Natural killer cell (primary cell): ENCODE data around the gene RNF40. TPM values are rescaled to one million over a fixed set of nuclear protein-coding genes. Genes with fewer than 3 reads are reported as not detected.
A peak's percentile ranks its signal among the peaks of the same experiment; 100 is the strongest.

ENCODE experiments used
- ATAC-seq, 3 donors: fragments of 150-1000 bp in 2 of 3; fragments of 200-7000 bp in 1 of 3; cut with Tn5 transposase; 1 replicate in 1 of 3; 2 replicates in 2 of 3; pipeline ENCODE4 v1.10.0; 2021; ENCODE audit warnings: mild to moderate bottlenecking in 2 of 3, moderate library complexity in 2 of 3
- DNase-seq, 2 donors: peaks; one replicate each; pipeline versions ENCODE4 v3.0.0 to v3.0.0-alpha.2; 2013 to 2021; ENCODE audit warnings: mixed read lengths in 1 of 2
- H3K27ac ChIP-seq: one replicate; pipeline ENCODE4 v1.5.1; 2013; ENCODE audit warnings: mild to moderate bottlenecking, low read length
- H3K27me3 ChIP-seq: one replicate; pipeline ENCODE4 v1.6.1; 2013; ENCODE audit warnings: low read length; ENCODE audit not compliant: control insufficient read depth, insufficient read depth
- H3K36me3 ChIP-seq: one replicate; pipeline ENCODE4 v1.6.1; 2013; ENCODE audit warnings: low read length; ENCODE audit not compliant: control insufficient read depth, insufficient read depth
- H3K4me1 ChIP-seq: one replicate; pipeline ENCODE4 v1.6.1; 2013; ENCODE audit warnings: low read length; ENCODE audit not compliant: control insufficient read depth, insufficient read depth
- H3K4me3 ChIP-seq: one replicate; pipeline ENCODE4 v1.5.1; 2013; ENCODE audit warnings: low read length
- H3K9me3 ChIP-seq: one replicate; pipeline ENCODE4 v1.6.1; 2013; ENCODE audit warnings: low read length; ENCODE audit not compliant: control insufficient read depth, insufficient read depth
- H3K27ac Mint-ChIP-seq, 2 donors: one replicate each; pipeline ENCODE4 v1.8.0; 2022; ENCODE audit warnings: mild to moderate bottlenecking in 2 of 2, mixed read lengths in 2 of 2, moderate library complexity in 1 of 2
- H3K27me3 Mint-ChIP-seq, 2 donors: one replicate each; pipeline ENCODE4 v1.8.0; 2022; ENCODE audit warnings: low read depth in 2 of 2, mixed read lengths in 2 of 2
- H3K36me3 Mint-ChIP-seq: one replicate; pipeline ENCODE4 v1.8.0; 2022; ENCODE audit warnings: mixed read lengths
- H3K4me1 Mint-ChIP-seq, 2 donors: one replicate each; pipeline ENCODE4 v1.8.0; 2022; ENCODE audit warnings: mixed read lengths in 2 of 2
- H3K4me3 Mint-ChIP-seq: one replicate; pipeline ENCODE4 v1.8.0; 2022; ENCODE audit warnings: mild to moderate bottlenecking, moderate library complexity, mixed read lengths
- H3K9me3 Mint-ChIP-seq, 2 donors: one replicate each; pipeline ENCODE4 v1.8.0; 2022; ENCODE audit warnings: mixed read lengths in 2 of 2
- CTCF ChIP-seq: fragments of 200-600 bp; IDR thresholded peaks from one replicate; pipeline ENCODE4 v1.8.0; 2022; ENCODE audit warnings: antibody characterized with exemption
- WGBS: methylation state at CpG from one replicate; pipeline ENCODE4 v1.1.7; 2013; ENCODE audit warnings: missing lambda C conversion rate; ENCODE audit not compliant: insufficient coverage; 5-methylcytosine and 5-hydroxymethylcytosine counted together
- intact Hi-C: fragments of 100-400 bp; cut with micrococcal nuclease; formaldehyde crosslinking; loops from one replicate; pipeline ENCODE4 v1.14.2; 2022
- total RNA-seq, 4 donors: library from RNA; stranded (reverse); fragments of 120-200 nt in 1 of 4; gene quantifications; one replicate each; pipeline versions ENCODE4 v1.2.3 to v1.2.4, GENCODE V29; 2013 to 2022

The RNF40 gene
- total RNA-seq, 3 donors from 2014 or later (not counting 1 experiment from before 2014, with no cell fraction given): 153 to 167 (median 161) TPM

GRCh38 chr16:30725418-30725792, 36.7 kb upstream of the RNF40 start:
- Histone ChIP-seq H3K9me3 (no peaks in the 10 kb centered on the region), H3K27me3 (no peaks in the 10 kb centered on the region), H3K36me3 (peaks cover 74% of the 10 kb centered on the region), H3K4me3 (no peak overlapping the region), H3K27ac (no peak overlapping the region), H3K4me1 (peaks cover 4% of the 10 kb centered on the region)
- intact Hi-C loops: no loop called here
- Mint-ChIP-seq H3K27ac (no peak overlapping the region), H3K27me3 (no peaks in the 10 kb centered on the region), H3K9me3 (no peaks in the 10 kb centered on the region), H3K4me1 (peaks cover 0 to 27% of the 10 kb centered on the region in 2 donors), H3K36me3 (peaks cover 7% of the 10 kb centered on the region), H3K4me3 (no peak overlapping the region)
- DNase-seq (no peak), ATAC-seq (no peak)
- TF ChIP-seq CTCF: no peak
- WGBS: no CpG with 5 or more reads among the region's 3 CpGs

GRCh38 chr16:30728321-30728720, 33.8 kb upstream of the RNF40 start:
- 98% methylated on average over 4 of the region's 6 CpGs for WGBS
- Mint-ChIP-seq H3K9me3 (no peaks in the 10 kb centered on the region), H3K4me1 (peaks cover 0 to 10% of the 10 kb centered on the region in 2 donors), H3K27me3 (no peaks in the 10 kb centered on the region), H3K27ac (peak overlapping the region in 1 of 2 donors; percentile 58), H3K36me3 (peaks cover 7% of the 10 kb centered on the region), H3K4me3 (no peak overlapping the region)
- Histone ChIP-seq H3K27me3 (no peaks in the 10 kb centered on the region), H3K9me3 (no peaks in the 10 kb centered on the region), H3K27ac (no peak overlapping the region), H3K36me3 (peaks cover 65% of the 10 kb centered on the region), H3K4me1 (peaks cover 4% of the 10 kb centered on the region), H3K4me3 (no peak overlapping the region)
- DNase-seq (no peak), ATAC-seq (no peak)
- intact Hi-C loops: no loop called here
- no peak for TF ChIP-seq CTCF

GRCh38 chr16:30728899-30729672, 33.0 kb upstream of the RNF40 start:
- H3K27ac ChIP-seq: no peak overlapping the region

More at GRCh38 chr16:30728899-30729672, 33.0 kb upstream of the RNF40 start:
- Mint-ChIP-seq H3K4me1 (peaks cover 0 to 9% of the 10 kb centered on the region in 2 donors), H3K36me3 (peaks cover 6% of the 10 kb centered on the region), H3K9me3 (no peaks in the 10 kb centered on the region), H3K27me3 (no peaks in the 10 kb centered on the region), H3K4me3 (no peak overlapping the region), H3K27ac (peak overlapping the region in 1 of 2 donors; percentile 70)
- H3K4me3 ChIP-seq: no peak overlapping the region
- H3K4me1 ChIP-seq: peaks cover 4% of the 10 kb centered on the region
- H3K27me3 ChIP-seq: no peaks in the 10 kb centered on the region
- H3K36me3 ChIP-seq: peaks cover 65% of the 10 kb centered on the region
- WGBS: 88% methylated on average over 16 of the region's 17 CpGs
- no peaks in the 10 kb centered on the region for H3K9me3 ChIP-seq
- ATAC-seq (no peak), DNase-seq (no peak)
- TF ChIP-seq CTCF: no peak
- intact Hi-C loops: no loop called here
